HG03139 (cell line): ENCODE results near the gene MPP7.

ENCODE experiments used
- ATAC-seq: cut with Tn5 transposase; IDR thresholded peaks from one replicate; pipeline ENCODE4 v1.9.1; 2021; ENCODE audit not compliant: unreplicated experiment

Gene MPP7

GRCh38 chr10:28273343-28273742, 29.5 kb downstream of the MPP7 start:
- ATAC-seq = no peak

- no peak for ATAC-seq
Measured at GRCh38 chr10:28269842-28270456, 32.9 kb downstream of the MPP7 start.

- ATAC-seq = no peak
Measured at GRCh38 chr10:28266449-28267224, 36.2 kb downstream of the MPP7 start.

GRCh38 chr10:28263136-28263857, 39.6 kb downstream of the MPP7 start:
- no peak for ATAC-seq

GRCh38 chr10:28256776-28257175, 46.1 kb downstream of the MPP7 start:
- no peak for ATAC-seq

- ATAC-seq = no peak
Measured at GRCh38 chr10:28254290-28254985, 48.4 kb downstream of the MPP7 start.

- no peak for ATAC-seq
Measured at GRCh38 chr10:28253169-28253785, 49.6 kb downstream of the MPP7 start.
